Epidermal melanocyte (primary cell): ENCODE data around the gene SZT2.
"Not testable (repeated sequence)": the region's sequence is repeated elsewhere in the genome, so short reads cannot be mapped to it uniquely, and the experiment has no call there.

Experiments used
- DNase-seq: peaks from one replicate; pipeline ENCODE4 v3.0.0; 2011; ENCODE audit warnings: low spot score; ENCODE audit not compliant: insufficient read length

The SZT2 gene

DNA sequence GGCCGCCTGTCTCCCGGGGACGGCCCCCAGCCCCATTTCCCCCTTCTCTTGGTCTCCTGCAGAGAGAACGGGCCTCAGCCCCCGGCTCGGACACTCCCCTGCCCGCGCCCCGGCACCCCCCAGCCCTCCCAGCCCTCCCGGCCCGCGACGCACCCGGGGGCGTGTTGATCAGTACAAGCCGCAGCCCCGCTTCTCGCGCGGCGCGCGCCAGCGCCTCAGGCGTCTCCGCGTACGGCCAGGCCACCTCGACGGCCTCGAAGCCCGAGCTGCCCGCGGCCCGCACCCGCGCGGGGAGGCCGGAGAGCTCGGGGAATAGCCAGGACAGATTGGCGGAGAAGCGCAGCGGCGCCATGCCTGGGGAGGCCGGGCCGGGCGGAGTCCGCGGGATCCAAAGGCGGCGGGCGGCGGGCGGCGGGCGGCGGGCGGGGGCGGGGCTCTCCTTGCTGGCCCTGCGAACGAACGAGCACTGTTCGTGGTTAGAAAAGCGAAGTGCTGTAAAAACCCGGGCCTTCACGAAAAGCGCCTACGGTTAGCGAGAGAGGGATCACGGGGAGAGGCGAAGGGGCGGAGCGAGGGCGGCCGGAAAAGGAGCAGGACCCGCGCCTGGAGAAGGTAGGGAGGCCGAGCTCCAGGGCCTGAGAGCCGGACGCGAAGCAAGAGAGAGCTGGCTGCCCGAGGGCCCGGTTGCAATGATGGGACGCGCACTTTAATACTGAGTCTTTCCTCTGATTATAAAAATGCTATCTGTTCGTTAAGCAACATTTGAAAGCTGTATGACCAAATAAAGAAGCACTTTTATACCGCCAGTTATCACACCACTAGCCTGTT lies 64.0 kb downstream of the SZT2 start, which contains the start of gene HYI:
TSS of gene HYI (minus strand) at position 490 of the 828 bp plus-strand sequence. CDS start at position 352, 138 bp downstream.
- peak; percentile 87 for DNase-seq

DNA sequence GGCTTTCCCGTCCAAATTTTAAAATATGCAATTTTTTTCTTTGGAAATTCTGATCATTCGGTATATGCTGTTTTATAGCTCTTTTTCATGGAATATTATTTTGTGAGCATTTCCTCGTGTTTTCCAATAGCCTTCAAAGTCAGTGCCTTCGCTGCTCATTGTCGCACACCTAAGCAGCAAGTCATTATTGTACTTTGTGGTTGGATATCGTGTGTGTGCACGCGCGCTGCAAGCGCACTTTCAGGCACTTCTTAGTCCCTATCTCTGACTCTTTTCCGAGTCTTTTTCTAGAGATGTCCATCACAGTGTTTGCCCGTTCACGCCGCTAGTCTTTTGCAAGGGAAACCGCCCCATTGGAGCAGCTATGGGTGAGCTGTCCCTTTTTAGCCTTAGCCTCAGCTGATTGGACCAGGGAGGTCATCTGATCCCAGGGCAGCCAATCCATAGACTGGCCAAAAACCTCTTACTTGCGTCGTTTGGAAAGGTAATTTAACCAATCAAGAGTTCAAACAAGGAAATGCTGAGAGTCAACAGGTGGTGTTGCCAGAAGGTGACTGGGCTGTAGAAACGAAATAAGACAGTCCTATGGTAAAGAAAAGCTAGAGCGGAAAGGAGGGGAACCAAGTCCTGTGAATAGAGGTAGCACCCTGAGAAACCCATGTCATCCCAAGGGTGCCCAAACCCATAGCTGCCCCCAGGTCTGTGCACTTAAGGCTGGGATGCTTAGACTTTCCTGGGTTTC lies 64.7 kb downstream of the SZT2 start:
- DNase-seq, result peak; percentile 93

DNA sequence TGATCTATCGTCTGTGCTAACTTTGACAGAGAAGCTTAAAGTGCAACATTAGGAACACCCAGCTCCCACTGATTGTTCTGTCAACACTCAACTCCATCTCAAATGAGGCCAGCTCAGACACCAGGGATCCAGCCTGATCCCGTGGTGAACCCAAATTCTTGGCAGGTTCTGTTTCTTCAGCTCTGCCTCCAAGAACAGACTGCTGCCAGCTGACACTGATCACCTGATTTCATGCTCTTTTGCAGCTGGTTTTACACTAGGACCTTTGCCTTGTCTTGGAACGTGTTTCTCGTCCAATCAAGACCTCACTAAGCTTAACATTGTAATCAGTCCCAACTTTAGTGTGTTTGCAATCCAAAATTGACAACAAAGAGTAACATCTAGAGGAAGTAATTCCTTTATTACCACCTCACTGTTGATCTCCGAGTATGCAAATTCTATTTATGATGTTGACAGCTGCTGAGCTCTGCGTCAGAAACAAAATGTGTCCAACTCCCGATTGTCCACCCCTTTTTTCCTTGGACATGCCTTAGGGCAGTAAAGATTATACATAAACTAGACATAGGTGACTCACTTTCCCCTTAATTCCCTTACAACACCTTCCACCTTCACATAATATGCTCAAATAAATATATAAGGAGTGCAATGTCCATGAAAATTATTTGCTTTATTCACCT lies 65.7 kb downstream of the SZT2 start:
- DNase-seq, result no peak

DNA sequence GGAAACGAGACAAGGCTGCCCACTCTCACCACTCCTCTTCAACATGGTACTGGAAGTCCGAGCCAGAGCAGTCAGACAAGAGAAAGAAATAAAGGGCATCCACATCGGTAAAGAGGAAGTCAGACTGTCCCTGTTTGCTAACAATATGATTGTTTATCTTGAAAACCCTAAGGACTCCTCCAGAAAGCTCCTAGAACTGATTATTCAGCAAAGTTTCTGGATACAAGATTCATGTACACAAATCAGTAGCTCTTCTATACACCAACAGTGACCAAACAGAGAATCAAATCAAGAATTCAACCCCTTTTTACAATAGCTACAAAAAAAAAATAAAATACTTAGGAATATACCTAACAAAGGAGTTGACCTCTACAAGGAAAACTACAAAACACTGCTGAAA lies 68.7 kb downstream of the SZT2 start:
- DNase-seq, result not testable (repeated sequence)

DNA sequence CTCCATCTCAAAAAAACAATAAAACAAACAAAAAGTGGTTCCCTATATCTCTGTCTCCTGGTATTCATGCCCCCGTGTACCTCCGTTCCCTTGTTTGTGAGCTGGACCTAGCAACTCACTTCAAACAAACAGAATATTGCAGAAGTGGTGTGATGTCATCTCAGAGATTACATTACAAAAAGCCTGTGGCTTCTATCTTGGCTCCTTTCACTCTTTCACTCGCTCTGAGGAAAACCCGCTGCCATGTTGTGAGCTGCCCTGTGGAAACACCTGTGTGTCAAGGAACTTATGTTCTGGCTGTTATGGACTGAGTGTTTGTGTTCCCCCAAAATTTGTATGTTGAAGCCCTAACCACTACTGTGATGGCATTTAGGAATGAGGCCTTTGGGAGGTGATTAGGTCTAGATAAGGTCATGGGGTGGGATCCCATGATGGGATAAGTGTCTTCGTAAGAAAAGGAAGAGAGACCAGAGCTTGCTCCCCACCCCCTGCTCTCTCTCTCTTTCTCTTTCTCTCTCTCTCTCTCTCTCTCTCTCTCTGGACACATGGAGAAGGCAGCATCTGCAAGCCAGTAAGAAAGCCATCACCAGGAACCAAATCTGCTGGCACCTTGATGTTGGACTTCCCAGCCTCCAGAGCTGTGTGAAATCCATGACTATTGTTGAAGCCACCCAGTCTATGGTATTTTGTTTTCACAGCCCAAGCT lies 71.4 kb downstream of the SZT2 start:
- no peak for DNase-seq

DNA sequence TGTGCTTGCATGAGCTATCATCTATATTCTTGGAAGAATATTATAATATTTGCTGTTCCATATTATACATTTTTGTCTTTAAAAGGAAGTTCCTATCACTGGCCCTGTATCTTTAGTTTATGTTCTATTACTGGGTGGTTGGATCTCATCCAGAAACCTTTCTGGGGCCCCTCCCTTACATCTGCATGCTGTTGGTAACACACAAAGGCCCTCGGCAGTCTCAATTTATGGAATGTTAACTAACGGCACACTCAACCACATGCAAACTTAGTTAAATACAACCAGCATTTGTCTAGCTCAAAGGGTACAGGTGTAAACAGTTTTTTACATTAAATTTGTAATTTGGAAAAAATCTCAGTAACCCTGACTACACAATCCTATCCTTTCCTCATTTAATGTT lies 73.8 kb downstream of the SZT2 start:
- no peak for DNase-seq

DNA sequence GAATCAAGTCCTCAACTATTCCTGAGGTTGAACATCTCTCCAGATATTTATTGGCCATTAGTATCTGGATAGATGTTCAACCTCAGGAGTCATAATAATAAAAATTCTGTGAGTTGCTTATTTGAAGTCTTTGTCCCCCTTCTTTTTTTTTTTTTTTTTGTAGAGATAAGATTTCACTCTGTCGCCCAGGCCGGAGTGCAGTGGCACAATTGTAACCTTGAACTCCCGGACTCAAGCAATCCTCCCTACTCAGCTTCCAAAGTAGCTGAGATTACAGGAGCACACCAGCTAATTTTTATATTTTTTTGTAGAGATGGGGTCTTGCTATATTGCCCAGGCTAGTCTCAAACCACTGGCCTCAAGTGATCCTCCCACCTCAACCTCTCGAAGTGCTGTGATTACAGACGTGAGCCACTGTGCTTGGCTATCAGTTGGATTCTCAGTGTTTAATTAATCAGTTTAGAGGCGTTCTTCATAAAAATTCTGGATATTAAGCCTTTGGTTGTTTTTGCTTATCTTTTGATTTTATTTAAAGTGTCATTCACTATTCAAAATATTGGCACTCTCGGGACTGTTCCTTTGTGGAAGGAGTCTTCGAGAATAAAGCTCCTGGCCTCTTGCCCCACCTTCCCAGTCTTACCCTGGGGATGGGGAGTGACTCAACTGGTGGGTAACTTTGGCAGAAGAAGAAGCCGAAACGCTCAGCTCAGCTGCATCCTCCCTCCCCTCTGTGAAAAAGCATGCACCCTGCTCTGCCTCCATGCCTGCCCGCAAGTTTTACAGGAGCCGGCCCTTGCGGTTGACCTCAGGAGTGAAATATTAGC lies 75.2 kb downstream of the SZT2 start:
- DNase-seq, result no peak

DNA sequence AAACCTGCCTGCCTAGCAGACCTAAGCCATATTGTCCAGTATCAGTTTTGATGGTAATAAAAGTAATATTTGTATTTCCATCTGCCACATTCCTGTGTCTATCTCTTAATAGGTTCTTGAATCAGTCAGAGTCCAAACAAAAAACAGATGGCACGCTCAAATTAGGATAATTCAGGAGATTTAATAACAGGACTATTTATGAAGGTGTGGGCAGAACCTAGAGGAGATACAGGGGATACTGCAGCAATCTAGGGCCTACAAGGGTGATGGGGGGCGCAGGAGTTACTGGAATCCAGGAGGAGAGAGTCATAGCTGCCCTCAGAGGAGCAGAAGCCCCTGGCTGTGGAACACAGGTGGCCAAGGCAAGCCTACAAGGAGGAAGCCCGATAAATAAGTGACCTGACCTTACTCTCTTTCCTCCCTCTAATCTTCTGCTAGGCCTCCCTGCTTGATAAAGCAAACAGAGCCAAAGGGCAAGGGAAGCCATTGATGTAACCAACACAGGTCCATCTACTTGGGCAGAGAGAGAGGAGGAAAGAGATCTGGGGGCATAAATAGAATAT lies 75.9 kb downstream of the SZT2 start:
- no peak for DNase-seq

DNA sequence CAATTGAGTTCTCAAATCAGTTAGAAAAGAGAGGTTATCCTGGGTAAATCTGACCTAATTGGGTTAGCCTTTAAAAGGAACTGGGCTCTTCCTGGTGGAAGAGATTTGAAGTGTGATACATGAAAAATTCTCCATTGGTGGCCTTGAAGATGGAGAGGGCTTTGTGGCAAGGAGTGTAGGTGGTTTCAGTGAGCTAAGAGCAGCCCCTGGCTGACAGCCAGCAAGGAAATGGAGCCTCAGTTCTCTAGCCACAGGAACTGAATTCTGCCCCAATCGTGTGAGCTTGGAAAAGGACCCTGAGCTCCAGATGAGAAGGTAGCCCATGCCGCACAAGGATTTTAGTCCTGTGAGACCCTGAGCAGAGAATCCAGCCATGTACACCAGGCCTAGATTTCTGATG lies 76.7 kb downstream of the SZT2 start:
- DNase-seq, result no peak

DNA sequence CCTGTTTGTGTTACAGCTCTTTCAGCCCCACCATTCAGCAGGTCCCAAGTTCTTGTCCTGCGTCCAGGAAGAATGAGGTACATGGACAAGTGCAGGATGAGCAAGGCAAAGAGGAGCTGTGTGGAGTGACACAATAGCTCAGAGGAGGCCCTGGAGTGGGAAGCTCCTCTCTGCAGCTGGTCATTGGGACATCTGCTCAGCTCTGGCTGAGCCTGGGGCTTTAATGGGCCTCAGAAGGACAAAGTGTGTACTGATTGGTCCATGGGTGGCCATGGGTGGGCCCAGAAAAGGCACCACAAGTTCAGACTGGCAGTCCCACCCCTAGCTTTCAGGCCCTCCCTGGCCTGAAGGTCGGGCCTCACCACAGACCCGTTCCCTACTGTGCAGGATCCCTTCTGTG lies 78.7 kb downstream of the SZT2 start:
- DNase-seq, result no peak

DNA sequence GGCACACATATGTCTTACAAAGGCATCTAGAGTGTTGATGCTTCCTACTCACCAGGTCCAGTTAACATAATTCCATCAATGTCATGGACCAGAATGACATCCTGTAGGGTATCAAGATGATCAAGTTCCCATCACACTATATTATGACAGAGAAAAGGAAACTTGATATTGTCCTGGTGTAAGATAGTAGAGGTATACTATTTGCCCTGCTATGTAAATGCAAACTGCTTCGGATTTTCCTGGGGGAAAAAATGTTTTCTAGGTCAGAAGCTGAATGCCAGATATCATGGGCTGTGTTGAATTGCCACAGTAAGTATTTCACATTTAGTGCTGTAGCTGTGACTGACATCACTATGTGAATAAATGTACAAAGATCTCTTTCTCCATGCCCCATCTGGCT lies 80.2 kb downstream of the SZT2 start:
- no peak for DNase-seq

DNA sequence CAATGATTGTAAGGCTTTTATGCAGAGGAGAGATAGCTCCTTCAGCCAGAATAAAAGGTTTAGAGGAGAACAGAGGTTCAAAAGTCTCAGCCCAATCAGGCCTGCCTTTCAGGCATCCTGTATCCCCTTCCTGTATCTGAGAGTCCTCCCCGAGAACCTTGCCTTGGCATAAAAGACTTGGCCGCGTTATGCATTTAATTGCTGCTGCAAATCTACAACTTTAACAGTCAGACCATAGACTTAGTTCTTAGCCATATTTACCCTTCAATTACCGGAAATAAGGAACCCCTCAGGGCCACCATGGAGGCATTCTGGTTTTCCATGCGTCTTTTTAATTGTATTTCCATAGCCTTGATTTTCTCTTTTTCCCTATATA lies 82.4 kb downstream of the SZT2 start:
- no peak for DNase-seq

DNA sequence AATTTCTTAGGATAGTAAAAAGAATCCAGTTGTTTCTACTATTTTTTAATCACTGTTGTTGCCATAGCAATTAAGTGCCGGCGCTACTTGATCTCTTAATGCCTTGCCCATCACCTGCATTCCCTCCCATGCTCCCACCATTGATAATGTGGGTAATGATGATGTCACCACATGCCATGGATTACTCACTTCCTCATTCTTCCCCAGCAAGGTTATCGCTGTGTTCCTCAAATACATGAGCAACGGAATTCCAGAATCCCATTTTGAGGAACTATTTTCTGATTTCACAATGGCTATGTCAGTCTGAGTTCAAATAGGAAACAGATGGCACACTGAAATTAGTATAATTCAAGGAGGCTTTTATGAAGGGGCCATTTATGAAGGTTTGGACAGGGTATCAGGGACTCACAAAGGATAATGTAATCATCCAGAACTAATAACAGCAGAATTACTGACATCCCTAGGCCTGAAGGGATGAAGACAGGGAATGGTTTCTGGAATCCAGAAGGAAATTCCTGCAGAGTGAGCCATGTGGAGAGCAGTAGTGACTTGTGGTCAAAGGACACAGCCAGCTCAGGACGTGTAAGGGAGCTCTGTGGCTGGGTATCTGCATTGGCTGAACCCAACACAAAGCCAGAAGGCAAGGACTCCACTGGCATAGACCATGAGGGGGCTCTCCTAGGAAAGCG lies 82.9 kb downstream of the SZT2 start:
- not testable (repeated sequence) for DNase-seq

DNA sequence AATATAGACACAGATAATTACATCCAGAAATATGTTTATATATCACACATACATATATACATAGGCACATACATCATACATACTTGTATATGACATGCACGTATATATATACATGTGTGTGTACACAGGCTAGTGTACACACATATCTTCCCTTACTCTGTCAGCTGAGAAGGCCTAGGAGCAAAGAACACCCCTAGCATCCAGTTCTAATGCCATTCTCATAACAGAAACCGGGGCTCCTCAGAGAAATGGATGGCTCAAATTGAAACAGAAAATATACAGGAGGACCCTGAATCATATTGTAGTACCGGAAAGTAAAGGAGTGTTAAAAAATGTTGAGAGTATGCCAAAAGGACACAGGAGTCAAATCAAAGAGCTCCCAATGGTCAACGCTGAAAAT lies 83.8 kb downstream of the SZT2 start:
- no peak for DNase-seq

DNA sequence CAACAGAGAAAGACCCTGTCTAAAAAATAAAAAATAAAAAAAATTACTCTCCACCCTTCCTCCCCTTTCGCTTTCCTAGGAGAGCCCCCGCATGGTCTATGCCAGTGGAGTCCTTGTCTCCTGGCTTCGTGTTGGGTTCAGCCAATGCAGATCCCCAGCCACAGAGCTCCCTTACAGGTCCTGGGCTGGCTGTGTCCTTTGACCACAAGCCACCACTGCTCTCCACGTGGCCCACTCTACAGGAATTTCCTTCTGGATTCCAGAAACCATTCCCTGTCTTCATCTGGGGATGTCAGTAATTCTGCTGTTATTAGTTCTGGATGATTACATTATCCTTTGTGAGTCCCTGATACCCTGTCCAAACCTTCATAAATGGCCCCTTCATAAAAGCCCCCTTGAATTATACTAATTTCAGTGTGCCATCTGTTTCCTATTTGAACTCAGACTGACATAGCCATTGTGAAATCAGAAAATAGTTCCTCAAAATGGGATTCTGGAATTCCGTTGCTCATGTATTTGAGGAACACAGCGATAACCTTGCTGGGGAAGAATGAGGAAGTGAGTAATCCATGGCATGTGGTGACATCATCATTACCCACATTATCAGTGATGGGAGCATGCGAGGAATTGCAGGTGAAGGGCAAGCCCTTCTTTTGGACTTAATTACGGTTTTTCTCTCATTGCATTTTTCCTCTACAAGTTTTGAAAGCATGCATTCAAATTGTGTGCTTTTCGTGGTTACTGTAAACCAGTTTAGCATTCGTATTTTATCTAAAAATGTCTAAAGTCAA lies 86.1 kb downstream of the SZT2 start:
- DNase-seq, result not testable (repeated sequence)

DNA sequence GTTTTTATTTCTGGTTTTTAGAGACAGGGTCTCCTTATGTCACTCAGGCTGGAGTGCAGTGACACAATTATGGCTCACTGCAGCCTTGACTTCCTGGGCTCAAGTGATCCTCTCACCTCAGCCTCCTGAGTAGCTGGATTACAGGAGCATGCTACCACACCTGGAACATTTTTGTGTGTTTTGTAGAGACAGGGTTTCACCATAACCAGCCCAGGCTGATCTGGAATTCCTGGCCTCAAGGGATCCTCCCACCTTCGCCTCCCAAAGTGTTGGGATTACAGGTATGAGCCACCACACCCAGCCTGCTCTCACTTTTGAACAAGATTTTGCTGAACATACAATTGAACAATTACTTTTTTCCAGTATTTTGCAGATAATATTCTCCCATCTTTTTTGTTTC lies 88.0 kb downstream of the SZT2 start:
- no peak for DNase-seq

DNA sequence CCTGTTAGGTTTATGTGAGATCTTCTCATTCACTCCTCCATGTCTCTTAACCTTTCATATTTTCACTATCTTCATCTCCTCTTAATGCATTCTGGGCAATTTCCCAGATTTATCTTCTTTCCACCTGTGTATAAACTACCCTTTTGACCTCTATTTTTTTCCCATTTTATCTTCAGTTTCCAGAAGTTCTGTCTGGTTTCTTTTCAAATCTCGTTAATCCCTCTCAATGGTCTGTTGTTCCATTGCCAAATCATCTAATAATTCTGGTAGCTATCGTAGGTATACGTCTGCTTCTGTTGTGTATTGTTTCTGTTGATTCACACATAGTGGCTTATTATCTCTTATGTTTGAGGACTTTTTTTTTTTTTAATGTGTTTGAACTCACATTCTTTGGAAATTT lies 89.7 kb downstream of the SZT2 start:
- DNase-seq, result no peak

DNA sequence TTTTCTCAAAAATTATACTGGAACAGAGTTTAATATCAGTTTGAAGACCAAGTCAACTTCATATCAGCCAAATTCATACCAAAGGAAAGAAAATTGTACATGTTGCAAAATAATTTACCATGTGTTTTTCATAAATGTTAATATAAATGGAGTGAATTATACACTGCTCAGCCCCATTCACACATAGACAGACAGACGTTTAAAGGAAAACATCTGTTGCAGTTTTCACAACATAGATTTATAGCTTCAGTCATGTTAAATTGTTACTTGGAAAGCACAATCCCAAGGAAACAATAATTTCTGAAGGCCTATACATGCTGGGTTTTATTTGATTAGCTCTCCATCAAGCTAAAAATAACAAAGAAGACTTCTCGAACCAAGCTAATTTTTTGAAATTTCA lies 91.8 kb downstream of the SZT2 start:
- no peak for DNase-seq

DNA sequence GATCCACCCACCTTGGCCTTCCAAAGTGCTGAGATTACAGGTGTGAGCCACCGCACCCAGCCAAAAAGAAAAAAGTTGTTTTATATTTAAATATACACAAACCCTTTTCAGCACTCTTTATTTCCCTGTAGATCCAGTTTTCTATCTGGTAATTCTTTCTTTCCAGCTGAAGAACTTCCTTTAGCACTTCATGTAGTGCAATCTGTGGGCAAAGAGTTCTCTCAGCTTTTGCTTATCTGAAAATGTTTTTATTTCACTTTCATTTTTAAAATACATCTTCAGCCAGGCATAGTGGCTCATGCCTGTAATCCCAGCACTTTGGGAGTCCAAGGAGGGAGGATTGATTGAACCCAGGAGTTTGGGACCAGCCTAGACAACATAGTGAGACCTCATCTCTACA lies 92.5 kb downstream of the SZT2 start:
- DNase-seq, result no peak
